NCI-H524 treated with DMSO at 0.1 percent for 48 hours (cell line): ENCODE measurements around the gene AEN.
"Not testable (repeated sequence)": the region's sequence is repeated elsewhere in the genome, so short reads cannot be mapped to it uniquely, and the experiment has no call there.

Experiments used
- DNase-seq: peaks from one replicate; lab custom pipeline; 2025; lab: John Stamatoyannopoulos, UW

The AEN gene

GRCh38 chr15:88630798-88631463, 9.8 kb downstream of the AEN start:
- no peak for DNase-seq

DNA sequence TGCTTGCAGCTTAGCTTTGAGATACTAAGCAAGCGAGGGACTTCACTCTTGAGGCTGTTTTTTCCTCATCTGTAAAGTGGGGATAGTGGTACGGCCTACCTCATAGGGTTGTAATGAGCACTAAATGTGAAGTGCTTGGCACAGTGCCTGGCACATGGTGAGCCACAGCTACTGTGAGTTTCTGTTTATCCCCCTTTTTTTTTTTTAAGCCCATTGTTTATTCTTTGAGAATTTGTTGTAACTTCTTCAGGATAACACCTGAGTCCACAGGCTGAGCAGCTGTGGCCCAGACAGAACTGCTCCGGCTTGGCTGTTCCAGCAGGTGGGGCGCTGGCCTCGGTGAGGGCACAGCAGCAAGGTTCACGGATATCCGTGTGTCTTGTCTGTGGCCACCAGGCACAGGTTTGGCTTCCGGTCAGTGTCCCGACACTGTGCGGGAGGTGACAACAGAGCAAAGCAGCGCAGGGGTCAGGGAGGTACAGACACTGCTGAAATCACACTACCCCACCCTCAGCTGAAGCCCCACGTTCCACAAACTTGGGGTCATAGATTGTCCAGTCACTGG, 10.4 kb downstream of the AEN start:
- no peak for DNase-seq

- not testable (repeated sequence) for DNase-seq
Measured at GRCh38 chr15:88632797-88633196, 11.7 kb downstream of the AEN start.

- no peak for DNase-seq
Measured at GRCh38 chr15:88634449-88634848, 13.3 kb downstream of the AEN start.

- no peak for DNase-seq
Measured at GRCh38 chr15:88635318-88635717, 14.2 kb downstream of the AEN start.

GRCh38 chr15:88636050-88636449, 14.9 kb downstream of the AEN start:
- no peak for DNase-seq

DNA sequence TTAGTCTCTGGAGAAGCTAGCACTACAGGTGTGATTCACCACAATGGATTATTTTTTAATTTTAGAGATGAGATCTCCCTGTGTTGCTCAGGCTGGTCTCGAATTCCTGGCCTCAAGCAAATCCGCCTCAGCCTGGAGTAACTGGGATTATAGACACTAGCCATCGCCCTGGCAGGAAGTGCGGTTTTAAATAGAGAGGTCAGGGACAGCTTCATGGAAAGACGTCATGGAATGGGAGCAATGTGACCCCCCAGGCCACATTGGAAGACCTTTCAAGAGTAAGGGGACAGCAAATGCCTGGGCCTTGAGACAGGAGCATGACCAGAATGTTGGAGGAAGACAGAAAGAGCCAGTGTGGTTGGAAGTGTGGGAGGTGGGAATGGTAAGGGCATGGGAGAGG, 15.5 kb downstream of the AEN start:
- DNase-seq: no peak

DNA sequence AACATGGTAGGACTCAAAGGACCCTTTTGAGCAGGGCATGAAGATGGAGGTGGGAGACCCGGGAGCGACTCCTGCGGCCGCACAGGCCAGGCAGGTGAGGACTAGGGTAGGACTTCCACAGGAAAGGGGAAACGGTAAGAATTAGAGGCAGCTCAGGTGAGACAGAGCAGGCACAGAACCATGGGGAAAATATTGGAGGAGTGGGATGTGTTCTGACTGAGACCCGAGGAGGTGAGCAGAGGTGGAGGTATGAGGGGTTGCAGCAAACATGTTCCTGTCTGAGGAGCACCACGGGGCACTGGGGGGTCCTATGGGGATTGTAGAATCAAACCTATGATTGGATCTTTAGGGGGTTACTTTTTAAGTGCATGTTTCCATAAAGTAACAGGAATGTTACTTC, 16.3 kb downstream of the AEN start:
- DNase-seq: no peak

DNA sequence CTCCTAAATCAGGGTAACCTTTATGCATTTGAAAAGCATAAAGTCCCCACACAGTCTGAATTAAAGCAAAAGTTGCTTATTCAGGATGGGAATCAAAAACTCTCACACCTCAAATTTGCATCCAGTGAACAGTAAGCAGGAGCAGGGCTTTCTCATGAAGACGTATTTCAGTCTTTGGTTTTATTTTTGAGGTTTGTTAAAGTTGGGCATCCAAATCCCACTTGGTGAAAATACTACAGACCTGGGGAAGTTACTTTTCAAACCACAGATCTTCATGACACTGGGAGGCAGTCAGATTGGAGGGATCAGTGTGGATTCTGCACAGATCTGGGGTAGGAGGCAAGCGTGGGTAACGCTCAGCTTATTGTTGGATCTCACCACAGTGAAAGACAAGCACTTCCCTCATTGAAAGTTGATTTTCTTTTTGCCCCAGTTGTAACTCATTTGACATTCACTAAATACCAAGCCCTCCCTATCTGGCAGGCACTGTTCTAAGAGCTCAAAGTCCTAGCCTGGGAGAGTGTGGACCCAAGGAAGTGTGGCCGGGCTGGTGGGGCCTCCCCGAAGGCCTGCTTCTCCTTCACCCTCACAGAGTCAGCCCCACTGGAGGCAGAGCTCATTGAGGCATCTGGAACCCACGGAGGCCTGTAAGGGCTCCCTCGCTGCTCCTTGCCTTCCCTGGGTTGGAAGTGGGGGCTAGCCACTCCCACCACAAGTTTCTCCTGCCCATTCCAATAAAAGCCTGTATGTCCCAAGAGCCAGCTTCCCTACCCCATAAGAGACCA, 16.9 kb downstream of the AEN start:
- DNase-seq: no peak

GRCh38 chr15:88638626-88639372, 17.7 kb downstream of the AEN start, which contains the start of gene ISG20:
Gene ISG20, plus strand, starts transcription at chr15:88639016. Its CDS starts 351 bp downstream, at chr15:88639367.
- peak; percentile 38 for DNase-seq

DNA sequence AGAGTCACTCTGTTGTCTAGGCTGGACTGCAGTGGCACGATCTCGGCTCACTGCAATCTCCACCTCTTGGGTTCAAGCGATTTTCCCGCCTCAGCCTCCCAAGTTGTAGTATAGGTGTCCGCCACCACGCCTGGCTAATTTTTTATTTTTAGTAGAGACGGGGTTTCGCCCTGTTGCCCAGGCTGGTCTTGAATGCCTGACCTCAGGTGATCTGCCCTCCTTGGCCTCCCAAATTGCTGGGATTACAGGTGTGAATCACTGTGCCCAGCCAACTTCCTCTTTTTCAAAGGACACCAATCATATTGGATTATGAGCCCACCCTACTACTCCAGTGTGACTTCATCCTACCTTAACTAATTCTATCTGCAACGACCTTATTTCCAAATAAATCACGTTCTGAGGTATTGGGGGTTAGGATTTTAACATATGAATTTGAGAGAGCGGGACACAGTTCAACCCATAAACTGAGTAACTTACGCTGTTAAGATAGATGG, 20.9 kb downstream of the AEN start:
- no peak for DNase-seq

DNA sequence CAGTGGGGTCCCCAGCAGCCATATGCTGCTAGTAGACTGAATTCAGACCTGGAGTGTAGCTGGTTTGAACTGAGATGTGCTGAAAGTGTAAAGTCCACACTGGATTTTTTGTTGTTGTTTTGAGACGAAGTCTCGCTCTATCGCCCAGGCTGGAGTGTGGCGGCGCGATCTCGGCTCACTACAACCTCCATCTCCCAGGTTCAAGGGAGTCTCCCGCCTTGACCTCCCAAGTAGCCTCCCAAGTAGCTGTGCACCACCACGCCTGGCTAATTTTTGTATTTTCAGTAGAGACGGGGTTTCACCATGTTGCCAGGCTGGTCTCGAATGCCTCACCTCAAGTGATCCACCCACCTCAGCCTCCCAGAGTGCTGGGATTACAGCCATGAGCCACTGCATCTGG, 21.4 kb downstream of the AEN start:
- DNase-seq: not testable (repeated sequence)

DNA sequence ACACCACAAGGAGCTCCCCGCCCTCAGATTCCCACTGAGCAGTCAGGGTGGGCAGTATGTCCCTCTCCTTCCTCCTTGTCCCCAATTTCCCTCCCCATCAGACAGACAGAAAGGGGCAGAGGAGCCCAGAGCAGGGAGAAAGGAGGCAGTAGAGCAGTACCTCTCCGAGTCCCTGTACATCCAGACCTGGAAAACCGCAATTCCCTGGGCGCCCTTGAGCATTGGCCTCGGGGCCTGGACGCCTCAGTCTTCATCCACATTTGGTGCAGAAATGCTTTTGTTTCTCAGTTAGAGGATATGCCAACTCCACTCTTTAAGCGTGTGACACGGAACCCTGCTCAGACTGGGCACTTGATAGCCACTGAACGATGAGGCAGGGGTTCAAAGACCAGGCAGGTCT, 23.6 kb downstream of the AEN start:
- no peak for DNase-seq

DNA sequence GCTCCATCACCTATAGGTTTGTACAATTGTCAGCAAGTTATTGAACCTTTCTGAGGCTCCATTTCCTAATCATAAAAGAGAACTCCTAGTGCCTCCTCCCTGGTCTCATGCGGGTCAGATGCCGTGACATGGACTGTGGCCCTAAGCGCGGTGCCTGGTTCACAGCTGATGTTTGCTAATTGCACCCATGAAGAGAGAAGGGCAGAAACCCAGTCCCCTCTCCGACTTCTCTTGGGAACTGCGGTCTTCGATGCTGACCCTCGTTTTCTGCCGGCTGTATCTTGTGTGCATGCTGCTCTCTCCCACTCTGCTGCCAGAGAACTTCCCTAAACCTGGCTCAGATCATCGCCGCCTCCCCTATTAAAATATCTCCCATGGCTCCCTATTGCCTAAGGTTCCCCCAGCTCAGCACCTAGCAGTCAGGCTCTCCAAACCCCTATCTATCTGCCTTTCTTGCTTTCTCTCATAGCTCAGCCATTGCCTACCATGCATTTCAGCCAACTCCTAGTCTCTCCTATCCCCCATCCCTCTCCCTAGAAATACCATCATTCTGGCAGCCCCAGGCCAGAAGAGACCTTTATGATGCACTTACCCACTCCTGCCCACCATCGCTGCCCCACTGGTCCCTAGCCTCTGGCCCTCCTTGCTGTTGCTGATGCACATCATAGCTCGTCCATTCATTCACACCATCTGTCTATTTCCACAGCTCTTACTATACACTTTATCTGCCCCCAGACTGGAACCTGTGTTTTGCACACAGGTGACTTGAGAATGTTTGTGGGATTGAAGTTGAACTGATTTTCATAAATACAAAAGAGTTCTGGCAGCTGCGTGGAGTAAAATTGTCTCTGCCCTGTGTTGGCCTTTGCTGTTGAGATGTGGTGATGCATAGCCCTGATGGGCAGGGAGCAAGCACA, 24.3 kb downstream of the AEN start:
- DNase-seq: no peak

DNA sequence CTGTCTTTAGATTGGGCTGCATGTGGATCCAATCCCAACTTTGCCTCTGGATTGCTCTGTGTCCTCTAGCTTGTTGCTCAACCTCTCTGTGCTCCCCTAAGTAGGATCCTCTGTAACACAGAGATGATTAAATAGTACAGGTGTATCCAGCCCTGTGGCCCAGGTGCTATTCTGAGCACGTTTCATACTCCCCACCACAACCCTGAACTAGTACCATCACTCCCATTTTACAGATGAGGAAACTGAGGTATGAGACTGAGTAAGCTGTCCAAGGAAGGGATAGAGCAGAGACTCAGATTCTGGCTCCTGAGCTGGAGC, 24.9 kb downstream of the AEN start:
- DNase-seq: no peak

- no peak for DNase-seq
Measured at GRCh38 chr15:88646951-88647350, 25.8 kb downstream of the AEN start.

- no peak for DNase-seq
Measured at GRCh38 chr15:88647351-88648105, 26.4 kb downstream of the AEN start.

DNA sequence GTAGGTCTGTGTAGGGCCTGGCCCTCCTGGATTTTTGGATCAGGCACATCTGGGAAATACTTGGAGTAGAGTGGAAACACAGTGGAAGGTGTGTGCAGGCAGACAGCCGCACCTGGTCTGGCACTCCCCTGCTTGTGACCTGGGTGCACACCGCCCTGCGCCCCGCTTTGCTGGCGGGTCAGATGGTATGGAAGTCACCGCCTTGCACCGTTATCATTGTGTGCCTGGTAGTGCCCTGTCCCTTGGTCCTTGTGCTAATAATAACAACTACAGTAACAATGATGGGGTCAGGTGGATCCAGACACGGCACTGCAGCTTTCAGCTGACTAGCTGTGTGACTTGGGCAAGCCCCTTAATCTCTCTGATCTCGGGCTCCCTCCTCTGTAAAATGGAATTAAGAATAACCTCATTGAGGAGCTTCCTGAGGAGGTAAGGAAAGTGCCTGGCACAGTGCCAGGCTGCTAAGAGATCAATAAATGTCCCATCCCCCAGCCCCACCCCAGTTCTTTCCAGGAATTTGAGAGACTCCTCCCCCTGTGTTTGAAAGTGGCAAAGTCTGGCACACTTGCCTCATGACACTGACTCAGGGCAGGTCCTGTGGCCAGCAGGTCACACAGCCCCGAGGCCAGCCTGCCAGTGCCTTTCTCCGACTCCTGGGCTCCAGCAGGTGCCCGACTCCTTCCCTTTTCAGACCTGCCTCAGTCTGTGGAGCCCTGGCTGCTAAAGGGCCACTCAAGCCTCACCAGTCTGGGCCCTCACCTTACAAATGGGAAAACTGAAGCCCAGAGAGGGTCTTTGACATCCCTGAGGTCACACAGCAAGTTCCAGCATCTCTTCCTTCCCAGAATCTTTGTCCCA, 27.4 kb downstream of the AEN start:
- DNase-seq: no peak

- no peak for DNase-seq
Measured at GRCh38 chr15:88649286-88649733, 28.2 kb downstream of the AEN start.
